ENCODE measurements around the gene RPS6KA5.
A peak's percentile ranks its signal among the peaks of the same experiment; 100 is the strongest.
"Not testable (repeated sequence)": the region's sequence is repeated elsewhere in the genome, so short reads cannot be mapped to it uniquely, and the experiment has no call there.

Gene RPS6KA5

DNA sequence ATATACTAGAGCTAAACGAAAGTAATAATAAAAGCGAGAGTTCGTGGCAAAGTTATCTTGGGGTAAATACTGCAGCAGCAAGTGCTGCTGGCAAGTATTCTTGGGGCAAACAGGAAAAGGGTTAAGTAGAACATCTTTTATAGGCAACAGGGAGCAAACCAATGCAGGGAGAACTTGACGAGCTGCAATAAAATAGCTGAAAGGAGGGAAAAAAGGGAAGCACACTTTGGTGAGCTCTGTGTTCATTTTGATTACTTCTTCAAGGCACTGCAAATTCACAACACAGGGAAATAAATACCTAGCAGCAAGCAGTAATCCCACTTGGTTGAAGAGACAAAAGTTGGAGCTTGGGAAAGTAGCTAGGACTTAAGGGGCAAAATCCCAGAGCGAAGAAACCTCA is 201.9 kb downstream of the RPS6KA5 start:
- intact Hi-C loops (cut with DNase I; ENCODE audit: low total_unique reads), result no loop called here
- Histone ChIP-seq H3K36me3 (no peaks in the 10 kb centered on the region), H3K4me1 (no peaks in the 10 kb centered on the region), H3K27ac (no peak overlapping the region), H3K9me3 (no peaks in the 10 kb centered on the region), H3K27me3 (no peaks in the 10 kb centered on the region), H3K4me3 (peak overlapping the region in 1 of 2 donors; percentile 18)
- DNase-seq, result no peak
- TF ChIP-seq, protein P1, sequence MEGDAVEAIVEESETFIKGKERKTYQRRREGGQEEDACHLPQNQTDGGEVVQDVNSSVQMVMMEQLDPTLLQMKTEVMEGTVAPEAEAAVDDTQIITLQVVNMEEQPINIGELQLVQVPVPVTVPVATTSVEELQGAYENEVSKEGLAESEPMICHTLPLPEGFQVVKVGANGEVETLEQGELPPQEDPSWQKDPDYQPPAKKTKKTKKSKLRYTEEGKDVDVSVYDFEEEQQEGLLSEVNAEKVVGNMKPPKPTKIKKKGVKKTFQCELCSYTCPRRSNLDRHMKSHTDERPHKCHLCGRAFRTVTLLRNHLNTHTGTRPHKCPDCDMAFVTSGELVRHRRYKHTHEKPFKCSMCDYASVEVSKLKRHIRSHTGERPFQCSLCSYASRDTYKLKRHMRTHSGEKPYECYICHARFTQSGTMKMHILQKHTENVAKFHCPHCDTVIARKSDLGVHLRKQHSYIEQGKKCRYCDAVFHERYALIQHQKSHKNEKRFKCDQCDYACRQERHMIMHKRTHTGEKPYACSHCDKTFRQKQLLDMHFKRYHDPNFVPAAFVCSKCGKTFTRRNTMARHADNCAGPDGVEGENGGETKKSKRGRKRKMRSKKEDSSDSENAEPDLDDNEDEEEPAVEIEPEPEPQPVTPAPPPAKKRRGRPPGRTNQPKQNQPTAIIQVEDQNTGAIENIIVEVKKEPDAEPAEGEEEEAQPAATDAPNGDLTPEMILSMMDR (IDR thresholded peaks at IDR 0.05), result no peak

DNA sequence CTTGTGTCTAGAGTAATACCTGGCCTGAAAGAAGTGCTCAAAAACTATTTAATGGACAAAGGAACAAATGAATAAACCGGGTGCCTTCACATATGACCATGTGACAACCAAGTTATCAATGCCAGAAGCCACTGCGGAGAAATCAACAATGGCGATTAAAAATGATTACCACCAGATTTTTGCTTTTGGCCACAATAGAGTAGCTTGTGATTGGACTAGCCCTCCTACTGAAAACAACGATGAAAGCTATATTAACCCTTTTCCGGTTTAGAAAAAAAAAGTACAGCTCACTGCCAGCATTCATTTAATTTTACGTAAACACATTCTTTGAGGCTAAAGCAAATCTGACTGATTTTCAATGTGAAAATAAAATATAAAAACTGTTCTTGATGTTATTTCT is 202.6 kb downstream of the RPS6KA5 start:
- intact Hi-C loops (cut with DNase I; ENCODE audit: low total_unique reads), result no loop called here
- H3K4me1 ChIP-seq, result no peaks in the 10 kb centered on the region
- TF ChIP-seq, protein P1 (IDR thresholded peaks at IDR 0.05), result no peak
- peak overlapping the region in 1 of 2 donors; percentile 18 for H3K4me3 ChIP-seq
- no peaks in the 10 kb centered on the region for H3K36me3 ChIP-seq
- H3K9me3 ChIP-seq, result no peaks in the 10 kb centered on the region
- H3K27me3 ChIP-seq, result no peaks in the 10 kb centered on the region
- no peak overlapping the region for H3K27ac ChIP-seq
- DNase-seq, result no peak

DNA sequence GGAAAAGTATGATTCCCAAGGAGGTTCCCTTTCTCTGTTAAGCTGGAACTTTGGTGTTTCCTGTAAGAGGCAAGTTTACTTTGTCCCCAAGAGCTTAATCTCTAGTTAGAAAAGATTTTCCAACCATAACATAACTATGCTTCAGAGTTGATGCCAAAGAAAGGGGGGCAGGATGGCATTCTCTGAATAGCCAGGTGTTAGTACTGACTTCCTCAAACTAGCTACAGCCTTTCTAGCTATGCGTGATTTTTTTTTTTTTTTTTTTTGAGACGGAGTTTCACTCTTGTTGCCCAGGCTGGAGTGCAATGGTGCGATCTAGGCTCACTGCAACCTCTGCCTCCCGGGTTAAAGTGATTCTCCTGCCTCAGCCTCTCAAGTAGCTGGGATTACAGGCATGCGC is 204.3 kb downstream of the RPS6KA5 start:
- H3K9me3 ChIP-seq; H3K4me1 ChIP-seq; H3K27ac ChIP-seq; H3K27me3 ChIP-seq; H3K36me3 ChIP-seq; intact Hi-C loops (cut with DNase I; ENCODE audit: low total_unique reads); H3K4me3 ChIP-seq; DNase-seq: not testable (repeated sequence)

DNA sequence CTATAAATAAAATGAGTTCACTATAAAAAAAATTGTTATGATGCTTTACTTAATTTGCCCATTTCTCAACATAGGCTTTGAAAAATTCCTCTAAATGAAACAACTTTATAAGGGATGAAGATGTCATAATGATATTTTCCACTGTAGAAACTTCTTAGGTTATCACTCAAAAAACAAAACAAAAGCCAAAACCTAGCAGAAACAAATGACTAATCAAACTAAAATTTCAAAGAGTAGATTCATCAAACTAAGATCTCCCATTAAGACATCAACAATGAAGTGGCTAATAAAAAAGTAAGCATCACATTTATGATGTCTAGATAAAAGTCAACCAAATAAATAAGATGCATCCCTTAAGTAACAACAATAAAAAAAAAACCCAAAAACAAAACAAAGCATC is 207.3 kb downstream of the RPS6KA5 start:
- TF ChIP-seq, protein P1 (IDR thresholded peaks at IDR 0.05), result no peak
- H3K4me1 ChIP-seq, result no peaks in the 10 kb centered on the region
- H3K9me3 ChIP-seq, result no peaks in the 10 kb centered on the region
- H3K27me3 ChIP-seq, result no peaks in the 10 kb centered on the region
- no peak for DNase-seq
- H3K27ac ChIP-seq, result no peak overlapping the region
- intact Hi-C loops (cut with DNase I; ENCODE audit: low total_unique reads), result no loop called here
- H3K4me3 ChIP-seq, result no peak overlapping the region
- no peaks in the 10 kb centered on the region for H3K36me3 ChIP-seq

DNA sequence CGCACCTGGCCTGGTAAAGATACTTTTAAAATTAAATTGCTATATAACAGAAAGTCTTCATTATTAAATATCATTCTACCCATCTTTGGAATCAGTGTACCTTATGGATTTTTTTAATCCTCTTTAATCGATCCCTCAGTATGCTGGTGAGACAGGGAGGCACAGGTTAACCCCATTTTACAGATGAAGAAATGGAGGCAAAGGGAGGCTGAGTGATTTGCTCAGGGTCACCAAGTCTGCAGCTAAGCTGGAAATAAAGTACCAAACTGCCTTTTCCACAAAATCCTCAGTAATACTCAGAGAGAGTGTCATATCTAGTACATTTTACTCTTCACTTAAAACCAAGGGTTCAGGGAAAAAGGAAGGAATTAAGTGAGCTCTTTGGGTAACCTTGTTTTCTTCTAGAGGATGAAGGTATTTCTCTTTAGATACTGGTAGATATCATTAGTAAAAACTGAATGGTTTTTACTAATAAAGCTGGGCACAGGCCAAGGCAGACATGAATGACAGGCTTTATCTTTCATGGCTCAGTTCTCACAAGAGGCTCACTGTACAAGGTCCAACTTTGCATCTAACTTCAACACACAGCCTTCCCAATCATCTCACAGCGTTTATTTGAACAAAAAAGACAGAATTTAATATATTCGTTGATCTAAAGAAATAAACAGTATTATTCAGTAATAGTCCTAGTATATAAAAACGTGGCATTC is 209.0 kb downstream of the RPS6KA5 start:
- no peaks in the 10 kb centered on the region for H3K9me3 ChIP-seq
- no peak overlapping the region for H3K27ac ChIP-seq
- H3K4me3 ChIP-seq, result no peak overlapping the region
- no peak for DNase-seq
- intact Hi-C loops (cut with DNase I; ENCODE audit: low total_unique reads), result no loop called here
- no peaks in the 10 kb centered on the region for H3K27me3 ChIP-seq
- no peaks in the 10 kb centered on the region for H3K4me1 ChIP-seq
- TF ChIP-seq, protein P1 (IDR thresholded peaks at IDR 0.05), result no peak
- peaks cover 0 to 4% (median 0%) of the 10 kb centered on the region in 3 donors for H3K36me3 ChIP-seq

DNA sequence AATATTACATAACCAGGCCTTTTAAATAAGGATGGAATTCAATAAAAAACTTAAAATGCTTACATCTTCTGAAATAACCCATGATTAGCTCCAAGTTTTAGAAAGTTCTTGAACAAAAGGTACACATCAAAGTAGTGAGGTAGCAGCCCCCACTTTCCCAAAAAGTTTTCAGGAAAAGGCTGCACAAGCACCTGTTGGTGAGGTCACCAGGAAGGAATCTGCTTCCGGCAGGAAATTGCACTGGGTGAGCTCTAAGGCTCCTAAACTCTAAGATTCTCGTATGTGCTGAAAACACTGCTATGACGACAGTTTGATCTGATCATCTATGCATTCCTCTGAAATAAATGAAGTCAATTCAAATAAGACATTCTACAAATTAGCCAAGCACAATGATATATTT is 210.0 kb downstream of the RPS6KA5 start:
- TF ChIP-seq, protein P1 (IDR thresholded peaks at IDR 0.05), result no peak
- no peaks in the 10 kb centered on the region for H3K9me3 ChIP-seq
- intact Hi-C loops (cut with DNase I; ENCODE audit: low total_unique reads), result no loop called here
- no peaks in the 10 kb centered on the region for H3K4me1 ChIP-seq
- H3K36me3 ChIP-seq, result peaks cover 0 to 7% (median 0%) of the 10 kb centered on the region in 3 donors
- H3K4me3 ChIP-seq, result no peak overlapping the region
- DNase-seq, result no peak
- H3K27me3 ChIP-seq, result no peaks in the 10 kb centered on the region
- H3K27ac ChIP-seq, result no peak overlapping the region

Measured in tibial artery (tissue), 4 donors.